ENCODE measurements around the gene ATP6V1G2.

DNA sequence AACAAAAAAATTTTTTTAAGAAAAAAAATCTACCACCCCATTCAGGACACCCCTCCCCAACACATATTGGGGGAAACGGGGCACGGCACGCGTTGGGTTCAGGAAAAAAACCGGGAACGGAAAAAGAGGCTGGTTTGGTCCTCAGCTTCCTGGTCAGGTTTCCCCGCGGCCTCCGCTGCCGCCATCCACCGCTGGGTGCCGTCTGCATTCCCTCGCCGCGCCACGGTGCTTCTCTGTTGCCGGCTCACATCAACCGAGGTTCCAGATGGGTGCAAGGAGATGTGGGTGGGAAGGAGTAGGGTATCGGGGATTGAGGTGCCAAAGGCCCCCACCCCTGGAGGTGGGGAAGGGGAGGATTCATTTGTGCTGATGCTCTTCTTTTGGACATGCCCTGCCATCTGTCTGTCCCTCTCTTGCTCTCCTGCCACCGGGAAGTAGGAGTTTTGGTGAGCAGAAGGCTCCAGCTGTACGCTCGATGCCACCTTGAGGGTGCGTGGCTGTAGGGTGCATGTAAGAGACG lies 11.8 kb downstream of the ATP6V1G2 start:
- TF ChIP-seq, protein P1, sequence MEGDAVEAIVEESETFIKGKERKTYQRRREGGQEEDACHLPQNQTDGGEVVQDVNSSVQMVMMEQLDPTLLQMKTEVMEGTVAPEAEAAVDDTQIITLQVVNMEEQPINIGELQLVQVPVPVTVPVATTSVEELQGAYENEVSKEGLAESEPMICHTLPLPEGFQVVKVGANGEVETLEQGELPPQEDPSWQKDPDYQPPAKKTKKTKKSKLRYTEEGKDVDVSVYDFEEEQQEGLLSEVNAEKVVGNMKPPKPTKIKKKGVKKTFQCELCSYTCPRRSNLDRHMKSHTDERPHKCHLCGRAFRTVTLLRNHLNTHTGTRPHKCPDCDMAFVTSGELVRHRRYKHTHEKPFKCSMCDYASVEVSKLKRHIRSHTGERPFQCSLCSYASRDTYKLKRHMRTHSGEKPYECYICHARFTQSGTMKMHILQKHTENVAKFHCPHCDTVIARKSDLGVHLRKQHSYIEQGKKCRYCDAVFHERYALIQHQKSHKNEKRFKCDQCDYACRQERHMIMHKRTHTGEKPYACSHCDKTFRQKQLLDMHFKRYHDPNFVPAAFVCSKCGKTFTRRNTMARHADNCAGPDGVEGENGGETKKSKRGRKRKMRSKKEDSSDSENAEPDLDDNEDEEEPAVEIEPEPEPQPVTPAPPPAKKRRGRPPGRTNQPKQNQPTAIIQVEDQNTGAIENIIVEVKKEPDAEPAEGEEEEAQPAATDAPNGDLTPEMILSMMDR (IDR thresholded peaks at IDR 0.05) = no peak
- TF ChIP-seq EZH2 (IDR thresholded peaks at IDR 0.05) = no peak

All from neural progenitor cell (in vitro differentiated cells).